H1 (cell line): ENCODE data around the gene HS6ST3. TPM values are rescaled to one million over a fixed set of nuclear protein-coding genes. Genes with fewer than 3 reads are reported as not detected.

ENCODE experiments used
- CTCF ChIA-PET: fragments of 300-600 bp; sonication (Branson Sonifier 250); formaldehyde crosslinking; loops from one replicate; lab custom pipeline; 2021; ENCODE audit not compliant: partially characterized antibody; lab: Charles Lee
- POLR2A ChIA-PET: fragments of 300-600 bp; sonication (Branson Sonifier 250); formaldehyde crosslinking; loops from one replicate; lab custom pipeline; 2021; ENCODE audit warnings: inconsistent platforms; ENCODE audit not compliant: partially characterized antibody; lab: Charles Lee
- DNase-seq, 2 experiments: peaks; one replicate each; pipeline versions ENCODE4 v3.0.0 to v3.0.0-alpha.2; 2010 to 2022; ENCODE audit warnings: low spot score in 2 of 2, low read depth in 1 of 2, mixed read lengths in 1 of 2
- FAIRE-seq: peaks from 2 replicates; lab custom pipeline; 2011; peaks lifted over from hg19 to GRCh38; lab: Jason Lieb, UNC
- H2AFZ ChIP-seq: 2 replicates; pipeline ENCODE4 v1.8.1; 2012; ENCODE audit warnings: low read length, inconsistent platforms
- H2AK5ac ChIP-seq: 2 replicates; pipeline ENCODE4 v1.6.1; 2013; ENCODE audit warnings: low read depth, low read length
- H2BK120ac ChIP-seq: replicated peaks from 2 replicates; pipeline ENCODE3; 2013; ENCODE audit warnings: low read depth, low read length, inconsistent platforms
- H2BK12ac ChIP-seq: 2 replicates; pipeline ENCODE4 v1.6.1; 2013; ENCODE audit warnings: low read depth, low read length
- H2BK15ac ChIP-seq: 2 replicates; pipeline ENCODE4 v1.6.1; 2013; ENCODE audit warnings: low read length
- H2BK20ac ChIP-seq: 2 replicates; pipeline ENCODE4 v1.6.1; 2013; ENCODE audit warnings: low read length
- H2BK5ac ChIP-seq: 2 replicates; pipeline ENCODE4 v1.6.1; 2013; ENCODE audit warnings: low read depth, low read length
- H3K14ac ChIP-seq: 2 replicates; pipeline ENCODE4 v1.6.1; 2013; ENCODE audit warnings: inconsistent platforms; ENCODE audit not compliant: insufficient read length
- H3K18ac ChIP-seq: 2 replicates; pipeline ENCODE4 v1.6.1; 2013; ENCODE audit warnings: low read length; ENCODE audit errors: extremely low read depth
- H3K23ac ChIP-seq: 2 replicates; pipeline ENCODE4 v1.6.1; 2013; ENCODE audit warnings: inconsistent platforms; ENCODE audit not compliant: insufficient read length
- H3K23me2 ChIP-seq: 2 replicates; pipeline ENCODE4 v1.6.1; 2013; ENCODE audit warnings: low read depth, low read length
- H3K27ac ChIP-seq: 2 replicates; pipeline ENCODE4 v1.6.1; 2011; ENCODE audit warnings: low read depth, low read length, inconsistent platforms
- H3K27me3 ChIP-seq, 4 experiments: replicated peaks in 1 of 4; 1 replicate in 1 of 4; 2 replicates in 3 of 4; pipeline versions ENCODE4 v1.6.1 to v1.8.1; 2011 to 2013; ENCODE audit warnings: low read length in 3 of 4, mild to moderate bottlenecking in 3 of 4, inconsistent platforms in 2 of 4, mixed read lengths in 2 of 4, moderate library complexity in 1 of 4; ENCODE audit not compliant: control insufficient read depth in 3 of 4, insufficient read depth in 3 of 4; ENCODE audit errors: extremely low read depth in 1 of 4
- H3K36me3 ChIP-seq, 4 experiments: 2 replicates each; pipeline versions ENCODE4 v1.6.1 to v1.8.1; 2011 to 2013; ENCODE audit warnings: mild to moderate bottlenecking in 4 of 4, low read length in 3 of 4, moderate library complexity in 2 of 4, control low read depth in 1 of 4, inconsistent platforms in 1 of 4; ENCODE audit not compliant: insufficient read depth in 4 of 4, control insufficient read depth in 2 of 4
- H3K4ac ChIP-seq: replicated peaks from 2 replicates; pipeline ENCODE3; 2013; ENCODE audit warnings: low read length, low read depth, mixed read lengths, inconsistent platforms; ENCODE audit not compliant: insufficient read length
- H3K4me1 ChIP-seq, 4 experiments: replicated peaks in 1 of 4; 1 replicate in 1 of 4; 2 replicates in 3 of 4; pipeline versions ENCODE4 v1.6.1 to v1.8.1; 2011 to 2013; ENCODE audit warnings: low read length in 3 of 4, inconsistent platforms in 2 of 4, mixed read lengths in 1 of 4; ENCODE audit not compliant: insufficient read depth in 4 of 4, control insufficient read depth in 3 of 4
- H3K4me2 ChIP-seq, 2 experiments: 2 replicates each; pipeline versions ENCODE4 v1.6.1 to v1.8.1; 2011 to 2013; ENCODE audit warnings: low read depth in 2 of 2, low read length in 2 of 2, control low read depth in 1 of 2, inconsistent platforms in 1 of 2, mild to moderate bottlenecking in 1 of 2; ENCODE audit not compliant: insufficient read depth in 1 of 2
- H3K4me3 ChIP-seq, 4 experiments: fragments of 200-600, 300-600 bp in 1 of 4; sonication (generic), shearing (Covaris generic), sonication (Bioruptor Twin) in 1 of 4; 2 replicates each; pipeline versions ENCODE4 v1.5.1 to v1.8.1; 2011 to 2016; ENCODE audit warnings: low read length in 4 of 4, low read depth in 3 of 4, control low read depth in 2 of 4, inconsistent platforms in 2 of 4, mild to moderate bottlenecking in 2 of 4, mixed read lengths in 1 of 4, moderate library complexity in 1 of 4; ENCODE audit not compliant: insufficient read depth in 2 of 4; ENCODE audit errors: extremely low read depth in 1 of 4
- H3K56ac ChIP-seq: replicated peaks from 2 replicates; pipeline ENCODE3; 2013; ENCODE audit warnings: low read depth, mild to moderate bottlenecking, mixed read lengths, low read length, inconsistent platforms; ENCODE audit not compliant: insufficient read length
- H3K79me1 ChIP-seq: 2 replicates; pipeline ENCODE4 v1.6.1; 2013; ENCODE audit warnings: low read depth, low read length, control low read depth
- H3K79me2 ChIP-seq, 2 experiments: 2 replicates each; pipeline versions ENCODE4 v1.6.1 to v1.8.1; 2012 to 2013; ENCODE audit warnings: low read length in 2 of 2, mild to moderate bottlenecking in 2 of 2, inconsistent platforms in 1 of 2; ENCODE audit not compliant: insufficient read depth in 2 of 2, control insufficient read depth in 1 of 2
- H3K9ac ChIP-seq, 4 experiments: replicated peaks in 1 of 4; 1 replicate in 1 of 4; 2 replicates in 3 of 4; pipeline versions ENCODE4 v1.6.1 to v1.8.1; 2011 to 2013; ENCODE audit warnings: low read depth in 3 of 4, low read length in 3 of 4, control low read depth in 2 of 4, mild to moderate bottlenecking in 2 of 4, moderate library complexity in 2 of 4, inconsistent platforms in 1 of 4; ENCODE audit errors: extremely low read depth in 1 of 4
- H3K9me3 ChIP-seq, 2 experiments: 2 replicates each; pipeline versions ENCODE4 v1.6.1 to v1.8.1; 2012 to 2013; ENCODE audit warnings: mild to moderate bottlenecking in 2 of 2, moderate library complexity in 2 of 2, control low read depth in 1 of 2, inconsistent platforms in 1 of 2, low read depth in 1 of 2, low read length in 1 of 2, mixed read lengths in 1 of 2; ENCODE audit not compliant: insufficient read depth in 2 of 2
- H4K20me1 ChIP-seq, 2 experiments: replicated peaks in 1 of 2; 2 replicates each; pipeline versions ENCODE3 to v1.8.1; 2011 to 2013; ENCODE audit warnings: inconsistent platforms in 2 of 2, low read length in 2 of 2, mild to moderate bottlenecking in 1 of 2; ENCODE audit not compliant: insufficient read depth in 2 of 2, control insufficient read depth in 1 of 2
- H4K5ac ChIP-seq: 2 replicates; pipeline ENCODE4 v1.6.1; 2013; ENCODE audit warnings: low read length, low read depth, mixed read lengths, inconsistent platforms; ENCODE audit not compliant: insufficient read length
- H4K8ac ChIP-seq: 2 replicates; pipeline ENCODE4 v1.8.0; 2013; ENCODE audit warnings: mild to moderate bottlenecking, moderate library complexity, low read length, inconsistent platforms; ENCODE audit not compliant: insufficient read depth; ENCODE audit errors: extremely low read depth
- H4K91ac ChIP-seq: replicated peaks from 2 replicates; pipeline ENCODE3; 2013; ENCODE audit warnings: low read length, mixed read lengths, inconsistent platforms; ENCODE audit not compliant: insufficient read length
- CBX8 ChIP-seq: fragments of 300-800, 300-1000 bp; sonication (generic); IDR thresholded peaks from 2 replicates; pipeline ENCODE4 v1.7.1; 2016; ENCODE audit warnings: low read depth, low read length, borderline replicate concordance
- E2F6 ChIP-seq: IDR thresholded peaks from 2 replicates; pipeline ENCODE4 v1.6.1; 2012; ENCODE audit warnings: inconsistent platforms
- HDAC2 ChIP-seq, 2 experiments: fragments of 300-600 bp in 1 of 2; sonication (generic) in 1 of 2; IDR thresholded peaks; 2 replicates each; pipeline ENCODE4 v1.6.1; 2011 to 2012; ENCODE audit warnings: low read depth in 2 of 2, low read length in 2 of 2, mild to moderate bottlenecking in 2 of 2, moderate library complexity in 2 of 2, borderline replicate concordance in 1 of 2, inconsistent platforms in 1 of 2
- KDM4A ChIP-seq: IDR thresholded peaks from one replicate; pipeline ENCODE4 v1.7.1; 2012; ENCODE audit warnings: low read depth, mild to moderate bottlenecking, moderate library complexity, low read length, inconsistent platforms; ENCODE audit not compliant: severe bottlenecking
- MAFK ChIP-seq: IDR thresholded peaks from 2 replicates; pipeline ENCODE4 v1.6.1; 2012; ENCODE audit warnings: low read depth, mild to moderate bottlenecking, improper control_type of control experiment, low read length
- RNF2 ChIP-seq: fragments of 200-900, 300-1000 bp; sonication (generic); IDR thresholded peaks from 2 replicates; pipeline ENCODE4 v1.7.1; 2016; ENCODE audit warnings: borderline replicate concordance, low read depth, mild to moderate bottlenecking, antibody characterized with exemption, low read length; ENCODE audit not compliant: poor library complexity, severe bottlenecking; ENCODE audit errors: missing control alignments
- SIX5 ChIP-seq: IDR thresholded peaks from 2 replicates; pipeline ENCODE4 v1.6.1; 2011; ENCODE audit warnings: mild to moderate bottlenecking, low read depth, low read length
- TCF12 ChIP-seq: IDR thresholded peaks from 2 replicates; pipeline ENCODE4 v1.6.1; 2011; ENCODE audit warnings: low read depth, mild to moderate bottlenecking, low read length
- WGBS, 2 experiments: shearing (Covaris generic) in 1 of 2; methylation state at CpG; one replicate each; pipeline versions ENCODE4 v1.1.6 to v1.1.7; 2013 to 2015; ENCODE audit warnings: low lambda C conversion rate in 2 of 2, mixed read lengths in 2 of 2, inconsistent platforms in 1 of 2, low coverage in 1 of 2, missing lambda C conversion rate in 1 of 2; ENCODE audit not compliant: insufficient replicate concordance in 2 of 2, insufficient coverage in 1 of 2, insufficient read length in 1 of 2; ENCODE audit errors: extremely low coverage in 1 of 2, missing lambda C conversion rate in 1 of 2; 5-methylcytosine and 5-hydroxymethylcytosine counted together
- polyA plus RNA-seq, 7 experiments: library from polyadenylated mRNA; depleted of rRNA in 3 of 7; stranded (reverse) in 5 of 7; unstranded in 2 of 7; fragments of >200 nt in 5 of 7; fragments of 200-250 nt in 2 of 7; gene quantifications; 1 replicate in 5 of 7; 2 replicates in 1 of 7; 4 replicates in 1 of 7; pipeline versions ENCODE4 v1.2.1 to v1.2.3, GENCODE V29; 2011 to 2013; ENCODE audit warnings: missing spikeins in 2 of 7, mixed read lengths in 2 of 7
- total RNA-seq: library from RNA; stranded (reverse); fragmentation: NEBNext Ultra II Directional; extraction: Animal tissue kit (Norgen Biotek cat#: 25700); gene quantifications from 2 replicates; pipeline ENCODE4 v1.2.1, GENCODE V29; 2021
- TF ChIP-seq, protein P1 (sequence below): IDR thresholded peaks from 2 replicates; pipeline ENCODE4 v1.6.1; 2012; ENCODE audit warnings: low read length, inconsistent platforms

Gene HS6ST3
- total and polyA plus RNA-seq, 2 of the 8 experiments (the other 6 are each of a cell fraction or from before 2014, with no cell fraction given): 0.45 to 1.2 TPM

DNA sequence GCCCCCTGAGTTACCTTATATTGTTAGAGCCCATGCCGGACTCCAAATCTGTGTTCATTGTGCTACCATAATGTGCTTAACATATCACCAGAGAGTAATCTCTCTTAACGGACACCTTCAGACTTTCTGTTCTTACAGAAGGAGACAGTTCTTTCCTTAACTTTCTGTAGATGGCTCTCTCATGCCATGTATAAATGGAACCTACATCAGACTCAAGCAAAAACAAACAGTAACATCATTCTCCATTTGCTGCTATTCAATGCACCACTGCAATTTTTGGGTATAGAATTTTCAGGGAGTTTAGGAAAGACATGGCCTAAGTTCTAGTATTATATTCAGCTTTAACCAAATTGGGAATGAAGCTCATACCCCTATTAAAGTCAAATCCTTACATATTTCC, 24.1 kb upstream of the HS6ST3 start:
- H2BK15ac ChIP-seq: no peak overlapping the region
- H3K9ac ChIP-seq: no peak overlapping the region
- no peaks in the 10 kb centered on the region for H3K79me2 ChIP-seq
- DNase-seq (no peak), FAIRE-seq (no peak)
- no peak overlapping the region for H2BK12ac ChIP-seq
- H3K56ac ChIP-seq: no peak overlapping the region
- H4K20me1 ChIP-seq: no peaks in the 10 kb centered on the region
- H2AFZ ChIP-seq: no peak overlapping the region
- no peak overlapping the region for H3K27ac ChIP-seq
- no peak overlapping the region for H4K91ac ChIP-seq
- no peak overlapping the region for H2BK120ac ChIP-seq
- H2BK20ac ChIP-seq: no peak overlapping the region
- POLR2A ChIA-PET: no interaction called here
- H2BK5ac ChIP-seq: no peak overlapping the region
- no peaks in the 10 kb centered on the region for H3K79me1 ChIP-seq
- CTCF ChIA-PET: interaction anchor here (0.6 to 3.9 kb wide), 3 partner anchors 8 to 706 kb away, joined by 3 to 31 read pairs (median 5); no protein-coding TSS in a partner anchor
- H2AK5ac ChIP-seq: no peak overlapping the region
- no peaks in the 10 kb centered on the region for H3K36me3 ChIP-seq
- H3K9me3 ChIP-seq: no peaks in the 10 kb centered on the region
- no peak overlapping the region for H4K8ac ChIP-seq
- H3K4ac ChIP-seq: no peak overlapping the region
- no peaks in the 10 kb centered on the region for H3K27me3 ChIP-seq
- H3K18ac ChIP-seq: no peak overlapping the region
- H3K4me1 ChIP-seq: peaks cover 0 to 4% (median 0%) of the 10 kb centered on the region in 4 experiments; a peak in 2 of 7 replicates
- no peak overlapping the region for H3K4me3 ChIP-seq
- H3K4me2 ChIP-seq: no peak overlapping the region
- no peaks in the 10 kb centered on the region for H3K23me2 ChIP-seq
- 91% methylated on average over 2 of the region's 2 CpGs; no CpG with 5 or more reads in 1 of the 2 experiments for WGBS, 2 experiments
- H3K23ac ChIP-seq: no peak overlapping the region
- no peak overlapping the region for H4K5ac ChIP-seq
- H3K14ac ChIP-seq: no peak overlapping the region
- TF ChIP-seq TCF12 (no peak), HDAC2 (IDR thresholded peaks at IDR 0.05; ENCODE audit: borderline replicate concordance in 1 of 2, low read depth in 2 of 2, low read length in 2 of 2) (no peak), RNF2 (no peak), SIX5 (no peak), MAFK (no peak), CBX8 (no peak), E2F6 (no peak), KDM4A (no peak)
- TF ChIP-seq, protein P1, sequence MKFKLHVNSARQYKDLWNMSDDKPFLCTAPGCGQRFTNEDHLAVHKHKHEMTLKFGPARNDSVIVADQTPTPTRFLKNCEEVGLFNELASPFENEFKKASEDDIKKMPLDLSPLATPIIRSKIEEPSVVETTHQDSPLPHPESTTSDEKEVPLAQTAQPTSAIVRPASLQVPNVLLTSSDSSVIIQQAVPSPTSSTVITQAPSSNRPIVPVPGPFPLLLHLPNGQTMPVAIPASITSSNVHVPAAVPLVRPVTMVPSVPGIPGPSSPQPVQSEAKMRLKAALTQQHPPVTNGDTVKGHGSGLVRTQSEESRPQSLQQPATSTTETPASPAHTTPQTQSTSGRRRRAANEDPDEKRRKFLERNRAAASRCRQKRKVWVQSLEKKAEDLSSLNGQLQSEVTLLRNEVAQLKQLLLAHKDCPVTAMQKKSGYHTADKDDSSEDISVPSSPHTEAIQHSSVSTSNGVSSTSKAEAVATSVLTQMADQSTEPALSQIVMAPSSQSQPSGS: no peak
